GM12873 (cell line): Measurements from ENCODE around the gene MESP2.

Source experiments
- TF ChIP-seq, protein P1 (sequence below): IDR thresholded peaks from 2 replicates; pipeline ENCODE4 v1.5.1; 2012; ENCODE audit warnings: low read depth, mild to moderate bottlenecking, moderate library complexity, low read length, control low read depth; ENCODE audit not compliant: insufficient read depth; ENCODE audit errors: missing control alignments

The MESP2 gene

DNA sequence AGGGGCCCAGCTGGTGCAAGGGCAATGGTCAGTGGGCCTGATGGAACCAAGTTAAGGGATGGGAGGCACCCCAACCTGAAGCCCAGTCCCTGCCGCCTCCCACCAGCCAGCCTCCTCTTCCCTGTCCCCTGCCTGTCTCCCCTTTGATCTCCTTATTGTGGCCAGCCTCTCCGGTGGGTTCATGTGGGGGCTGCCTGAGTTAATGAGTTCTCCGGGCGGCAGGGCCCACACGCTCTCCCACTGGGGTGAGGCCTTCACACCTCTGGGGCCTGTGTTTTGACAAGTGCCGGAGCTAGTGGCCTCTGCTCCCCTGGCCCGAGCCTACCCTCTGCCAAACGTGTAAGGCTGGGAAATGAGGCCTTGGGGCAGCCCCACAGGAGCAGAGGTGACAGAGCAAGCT is 17.8 kb upstream of the MESP2 start:
- TF ChIP-seq, protein P1, sequence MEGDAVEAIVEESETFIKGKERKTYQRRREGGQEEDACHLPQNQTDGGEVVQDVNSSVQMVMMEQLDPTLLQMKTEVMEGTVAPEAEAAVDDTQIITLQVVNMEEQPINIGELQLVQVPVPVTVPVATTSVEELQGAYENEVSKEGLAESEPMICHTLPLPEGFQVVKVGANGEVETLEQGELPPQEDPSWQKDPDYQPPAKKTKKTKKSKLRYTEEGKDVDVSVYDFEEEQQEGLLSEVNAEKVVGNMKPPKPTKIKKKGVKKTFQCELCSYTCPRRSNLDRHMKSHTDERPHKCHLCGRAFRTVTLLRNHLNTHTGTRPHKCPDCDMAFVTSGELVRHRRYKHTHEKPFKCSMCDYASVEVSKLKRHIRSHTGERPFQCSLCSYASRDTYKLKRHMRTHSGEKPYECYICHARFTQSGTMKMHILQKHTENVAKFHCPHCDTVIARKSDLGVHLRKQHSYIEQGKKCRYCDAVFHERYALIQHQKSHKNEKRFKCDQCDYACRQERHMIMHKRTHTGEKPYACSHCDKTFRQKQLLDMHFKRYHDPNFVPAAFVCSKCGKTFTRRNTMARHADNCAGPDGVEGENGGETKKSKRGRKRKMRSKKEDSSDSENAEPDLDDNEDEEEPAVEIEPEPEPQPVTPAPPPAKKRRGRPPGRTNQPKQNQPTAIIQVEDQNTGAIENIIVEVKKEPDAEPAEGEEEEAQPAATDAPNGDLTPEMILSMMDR: no peak

DNA sequence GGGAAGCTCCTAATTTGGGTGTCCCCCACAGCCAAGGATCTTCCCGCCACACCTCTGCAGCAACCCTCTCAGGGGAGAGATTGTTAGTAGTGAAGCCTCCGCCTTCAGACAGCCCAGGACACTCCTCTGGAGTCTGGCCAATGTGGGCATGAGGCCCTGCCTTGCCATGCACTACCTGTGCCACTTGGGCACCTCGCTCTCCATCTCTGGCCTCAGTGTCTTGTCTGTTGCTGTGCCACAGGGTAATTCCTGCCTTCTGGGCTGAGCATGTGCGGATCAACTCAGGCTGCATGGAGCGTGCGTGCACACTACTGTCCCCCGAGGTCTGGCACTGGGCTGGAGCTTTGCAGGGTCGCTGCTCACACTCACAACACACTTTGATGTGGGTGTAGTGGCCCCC is 17.2 kb upstream of the MESP2 start:
- TF ChIP-seq, protein P1: no peak

DNA sequence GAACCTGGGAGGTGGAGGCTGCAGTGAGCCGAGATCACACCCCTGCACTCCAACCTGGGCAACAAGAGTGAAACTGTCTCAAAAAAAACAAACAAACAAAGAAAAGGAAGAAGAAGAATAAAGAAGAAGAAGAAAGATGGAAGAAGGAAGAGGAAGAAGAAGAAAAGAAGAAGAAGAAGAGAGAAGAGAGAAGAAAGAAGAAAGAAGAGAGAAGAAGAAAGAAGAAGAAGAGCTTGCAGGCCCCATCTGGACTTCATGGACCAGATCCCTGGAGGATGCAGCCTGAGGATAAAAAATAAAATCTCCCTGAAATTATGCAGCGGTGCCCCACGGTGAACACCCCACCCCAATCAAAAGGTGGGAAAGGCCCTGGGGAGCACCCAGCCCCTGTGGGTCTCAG is 16.3 kb upstream of the MESP2 start:
- TF ChIP-seq, protein P1: no peak

DNA sequence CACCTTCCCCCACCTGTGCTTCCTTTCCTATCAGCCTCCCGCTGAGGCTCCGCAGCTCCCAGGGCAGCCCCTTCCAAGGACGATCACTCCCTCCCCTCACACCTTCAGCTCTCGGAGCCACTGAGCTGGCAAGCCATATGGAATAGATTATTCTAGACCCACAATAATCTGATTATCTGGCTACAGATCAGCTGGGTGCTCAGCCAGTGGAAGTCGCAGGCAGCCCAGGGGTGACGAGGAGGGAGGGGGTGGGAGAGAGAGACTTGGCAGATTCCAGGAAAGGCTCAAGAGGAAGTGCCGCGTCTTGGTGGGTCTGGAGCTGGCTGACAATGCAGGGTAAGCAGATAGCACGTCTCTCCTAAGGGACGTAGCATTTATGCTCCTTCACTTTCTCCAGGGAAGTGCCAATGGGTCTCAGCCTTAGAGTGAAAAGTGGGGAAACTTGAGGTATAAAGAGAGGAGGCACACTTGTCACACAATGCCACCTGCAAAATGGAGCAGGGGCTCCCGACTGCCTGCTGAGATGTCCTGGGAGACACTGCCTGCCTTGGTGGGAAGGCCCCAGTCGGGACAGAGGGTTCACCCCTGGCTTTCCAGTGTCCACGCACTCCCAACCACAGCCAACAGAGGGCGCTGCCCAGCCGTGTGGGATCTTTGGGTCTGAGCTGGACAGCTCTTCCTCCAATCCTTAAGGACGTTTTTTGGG is 15.7 kb upstream of the MESP2 start:
- TF ChIP-seq, protein P1: peak; percentile 99

DNA sequence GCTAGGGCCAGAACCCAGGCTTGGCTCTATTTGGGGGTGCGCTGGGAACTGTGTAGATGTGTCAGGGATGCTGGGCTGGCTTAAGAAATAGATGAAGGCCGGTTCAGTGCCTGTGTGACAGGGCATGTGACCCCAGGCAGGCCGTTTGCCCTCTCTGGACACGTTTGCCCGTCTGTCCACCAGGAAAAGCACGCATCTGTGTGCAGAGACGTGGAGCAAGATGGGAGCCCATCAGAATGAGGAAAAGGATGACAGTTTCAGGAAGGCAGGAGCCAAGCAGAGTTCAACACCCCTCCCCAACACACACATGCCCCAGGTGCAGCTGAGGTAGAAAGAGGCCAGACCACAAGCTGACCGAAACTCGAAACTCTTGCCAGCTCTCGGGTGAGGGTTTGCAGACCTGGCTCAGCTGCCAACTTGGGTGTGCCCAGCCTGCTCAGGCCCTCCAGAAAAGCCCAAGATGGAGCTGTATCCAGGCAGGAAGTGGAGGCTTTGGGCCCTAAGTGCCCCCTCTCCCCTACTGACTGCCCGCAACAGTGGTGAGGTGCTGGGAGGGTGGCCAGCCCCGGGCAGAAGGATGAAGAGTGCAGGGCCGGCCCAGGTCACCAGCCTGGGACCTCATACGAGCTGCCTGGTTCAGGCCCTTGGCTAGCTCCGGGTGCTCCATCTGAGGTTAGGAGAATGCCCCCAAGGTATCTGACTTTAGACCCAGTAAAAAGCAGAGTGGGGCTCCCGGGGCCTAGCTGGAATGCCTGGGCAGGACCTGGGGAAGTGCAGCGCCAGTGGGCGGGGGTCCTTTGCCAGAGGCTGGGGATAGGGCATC is 14.9 kb upstream of the MESP2 start:
- TF ChIP-seq, protein P1: no peak

DNA sequence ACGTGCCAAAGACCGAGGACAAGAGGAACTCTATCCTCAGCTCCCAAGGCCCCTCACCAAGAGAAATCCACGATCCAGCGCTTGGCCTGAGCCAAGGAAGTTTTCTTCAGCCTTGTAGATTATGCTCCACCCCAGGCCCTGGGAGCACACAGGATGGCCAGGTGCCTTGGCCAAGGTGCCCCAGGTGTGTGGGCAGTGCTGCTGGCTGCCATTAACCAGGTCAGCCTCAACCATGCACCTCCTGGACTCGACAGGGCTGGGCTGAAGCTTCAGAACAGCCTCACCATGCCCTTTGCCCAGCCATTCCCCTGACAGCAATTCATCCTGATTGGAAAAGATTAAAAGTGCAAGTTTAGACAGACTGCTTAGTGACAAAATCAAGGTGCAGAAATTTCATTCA is 14.2 kb upstream of the MESP2 start:
- TF ChIP-seq, protein P1: no peak

DNA sequence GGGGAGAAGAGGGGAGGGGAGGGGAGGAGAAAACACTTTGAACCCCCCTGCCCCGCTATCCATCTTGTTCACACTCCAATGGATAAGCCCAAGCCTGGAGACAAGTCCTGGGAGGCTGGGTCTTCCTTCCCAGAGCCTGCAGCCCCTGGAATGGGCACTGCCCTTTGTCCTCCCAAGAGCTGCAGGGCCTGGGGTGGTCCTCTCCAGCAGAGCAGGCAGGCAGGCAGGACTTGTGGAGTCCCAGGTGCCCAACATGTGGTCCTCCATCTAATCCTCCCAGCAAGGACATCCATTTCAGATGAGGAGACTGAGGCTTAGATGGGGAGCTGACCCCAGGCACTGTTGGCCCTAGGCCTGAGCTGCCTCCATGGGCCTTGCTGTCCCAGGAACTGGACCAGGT is 10.4 kb upstream of the MESP2 start:
- TF ChIP-seq, protein P1: no peak
